ENCODE measurements around the gene GOLGA6L7.
"Not testable (repeated sequence)": the region's sequence is repeated elsewhere in the genome, so short reads cannot be mapped to it uniquely, and the experiment has no call there.

The GOLGA6L7 gene, protein sequence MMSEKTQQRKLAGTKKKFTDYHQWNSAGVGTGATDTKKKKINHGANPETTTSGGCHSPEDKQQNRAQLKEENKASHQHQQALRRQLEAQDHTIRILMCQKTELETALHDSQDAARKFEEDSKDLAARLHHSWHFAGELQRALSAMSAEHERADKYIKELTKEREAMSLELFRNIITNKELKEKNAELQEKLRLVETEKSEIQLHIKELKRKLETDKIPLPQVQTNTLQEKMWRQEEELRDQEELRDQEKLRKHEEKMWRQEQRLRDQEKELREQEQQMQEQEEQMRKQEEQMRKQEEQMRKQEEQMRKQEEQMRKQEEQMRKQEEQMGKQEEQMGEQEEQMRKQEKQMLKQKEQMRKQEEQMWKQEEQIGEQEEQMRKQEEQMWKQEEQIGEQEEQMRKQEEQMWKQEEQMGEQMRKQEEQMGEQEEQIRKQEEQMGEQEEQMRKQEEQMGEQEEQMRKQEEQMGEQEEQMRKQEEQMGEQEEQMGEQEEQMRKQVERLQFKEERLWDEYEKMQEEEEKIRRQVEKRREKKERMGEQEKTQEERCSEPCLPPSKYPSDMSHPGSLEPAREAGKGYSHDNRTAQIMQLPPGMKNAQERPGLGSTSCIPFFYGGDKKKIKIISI

DNA sequence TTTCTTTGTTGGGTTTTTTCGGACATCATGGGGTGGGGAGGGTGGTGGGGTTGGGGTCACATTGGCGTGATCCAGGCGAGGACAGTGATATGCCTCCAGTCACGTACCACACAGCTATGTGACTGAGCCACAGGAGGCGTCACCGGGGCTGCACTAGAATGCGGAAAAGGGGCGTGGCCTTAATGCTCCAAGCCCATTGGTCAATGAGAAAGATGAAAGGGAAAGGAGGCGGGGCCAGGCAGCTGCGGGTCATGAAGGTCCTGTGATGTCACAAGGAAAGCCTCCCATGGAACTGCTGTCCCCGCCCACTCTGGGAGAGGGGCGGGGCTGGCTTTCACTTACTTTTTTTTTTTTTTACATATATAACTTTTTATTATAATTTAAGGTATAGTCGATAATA lies at the start of gene GOLGA6L7:
TSS of gene GOLGA6L7 (minus strand) at position 124 of the 400 bp plus-strand sequence. CDS start at position 29, 95 bp downstream.
- not testable (repeated sequence) for DNase-seq

- DNase-seq: no peak
Observed at GRCh38 chr15:28897861-28898585, 49.6 kb upstream of the GOLGA6L7 start.

GRCh38 chr15:28896951-28897350 lies 48.5 kb upstream of the GOLGA6L7 start:
- DNase-seq: no peak

- DNase-seq: no peak
Observed at GRCh38 chr15:28895566-28895965, 47.1 kb upstream of the GOLGA6L7 start.

- no peak for DNase-seq
Observed at GRCh38 chr15:28895146-28895545, 46.7 kb upstream of the GOLGA6L7 start.

- DNase-seq: no peak
Observed at GRCh38 chr15:28894631-28895030, 46.2 kb upstream of the GOLGA6L7 start.

DNA sequence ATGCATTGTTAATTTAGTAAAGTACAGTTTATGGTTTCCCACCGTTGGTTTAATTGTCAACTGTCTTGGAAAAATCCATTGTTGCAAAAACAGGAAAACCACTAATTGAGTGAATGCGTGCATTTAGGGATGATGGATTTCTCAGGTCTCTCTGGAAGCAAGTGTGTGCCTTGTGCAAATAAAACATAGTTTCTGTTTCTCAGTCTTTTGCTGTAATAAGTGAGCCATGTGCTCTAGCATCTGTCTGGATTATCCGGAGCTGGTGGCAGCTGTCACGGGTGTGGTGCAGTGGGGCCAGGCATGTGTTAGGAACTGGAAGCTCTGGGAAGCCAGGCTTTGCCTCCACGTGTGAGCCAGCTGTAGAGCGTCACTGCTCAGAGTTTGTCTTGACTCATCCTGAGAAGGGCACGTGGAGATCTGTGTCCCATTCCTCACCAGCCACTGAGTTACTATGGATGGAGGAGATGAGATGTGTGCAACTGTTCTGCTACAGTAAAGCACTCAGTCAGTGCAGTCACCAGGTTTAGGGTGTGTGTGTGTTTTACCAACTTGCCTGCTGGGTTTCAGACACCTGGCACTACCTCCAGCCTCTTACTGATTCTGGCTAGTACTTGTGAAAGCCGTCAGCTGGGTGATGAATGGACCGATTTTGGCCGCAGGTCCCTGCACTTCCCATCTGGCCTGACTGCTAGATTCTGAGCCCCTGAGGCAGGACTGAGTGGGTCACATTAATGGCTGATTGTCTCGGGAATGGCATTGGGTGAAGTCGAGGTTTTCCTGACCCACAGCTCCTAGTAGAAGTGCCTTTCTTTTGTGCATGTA lies 44.6 kb upstream of the GOLGA6L7 start:
- DNase-seq: no peak

- no peak for DNase-seq
Observed at GRCh38 chr15:28891588-28891987, 43.1 kb upstream of the GOLGA6L7 start.

GRCh38 chr15:28890711-28891495 lies 42.5 kb upstream of the GOLGA6L7 start:
- no peak for DNase-seq

GRCh38 chr15:28890291-28890690 lies 41.8 kb upstream of the GOLGA6L7 start:
- DNase-seq: not testable (repeated sequence)

GRCh38 chr15:28889871-28890270 lies 41.4 kb upstream of the GOLGA6L7 start:
- DNase-seq: not testable (repeated sequence)

- no peak for DNase-seq
Observed at GRCh38 chr15:28889346-28889745, 40.9 kb upstream of the GOLGA6L7 start.

DNA sequence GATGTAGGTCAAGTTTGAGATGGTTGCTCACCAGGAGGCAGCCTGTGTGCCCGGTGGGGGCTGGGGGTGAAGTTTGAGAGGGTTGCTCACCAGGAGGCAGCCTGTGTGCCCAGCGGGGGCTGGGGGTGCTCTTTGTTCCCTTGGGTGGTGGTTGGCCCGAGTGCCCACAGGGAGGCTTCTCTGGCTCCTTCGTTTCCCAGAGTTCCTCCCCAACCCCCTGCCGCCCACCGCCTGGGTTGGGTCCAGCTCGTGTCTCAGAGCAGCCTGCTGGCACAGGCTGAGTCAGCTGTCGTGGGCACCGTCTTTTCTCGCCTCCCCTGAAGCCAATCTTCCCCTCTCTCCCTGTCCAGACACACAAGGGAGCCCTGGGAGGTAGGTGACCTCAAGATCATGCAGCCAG lies 40.5 kb upstream of the GOLGA6L7 start:
- no peak for DNase-seq

DNA sequence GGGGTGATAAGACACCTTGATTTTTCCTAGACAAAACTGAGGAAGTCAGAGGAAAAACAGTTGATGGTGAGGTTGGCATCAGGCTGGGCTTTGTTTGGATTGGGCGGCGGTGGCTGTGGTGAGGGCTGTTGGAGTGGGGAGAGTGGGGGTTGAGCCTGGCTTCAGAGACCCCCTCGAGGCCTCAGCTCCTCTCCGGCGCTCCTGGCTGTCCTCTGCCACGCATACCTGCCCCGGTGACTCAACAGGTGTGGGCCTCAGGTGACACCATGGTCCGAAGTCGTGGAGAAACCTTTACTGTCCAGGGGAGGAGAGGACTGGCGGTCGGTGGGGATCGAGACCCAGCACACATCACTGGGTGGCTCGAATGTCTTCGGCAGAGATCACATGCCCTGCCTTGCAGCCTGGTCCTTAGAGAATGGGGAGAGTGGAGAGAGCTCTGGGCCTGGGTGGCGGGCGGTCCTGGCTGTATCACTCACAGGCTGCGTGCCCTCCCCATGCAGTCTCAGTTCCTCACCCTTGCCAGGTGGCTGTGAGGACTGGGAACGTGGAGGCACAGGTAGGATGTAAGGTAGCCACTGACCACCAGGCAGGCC lies 40.0 kb upstream of the GOLGA6L7 start:
- no peak for DNase-seq

GRCh38 chr15:28887339-28888174 lies 39.1 kb upstream of the GOLGA6L7 start:
- DNase-seq: no peak

GRCh38 chr15:28886431-28887338 lies 38.2 kb upstream of the GOLGA6L7 start:
- no peak for DNase-seq

DNA sequence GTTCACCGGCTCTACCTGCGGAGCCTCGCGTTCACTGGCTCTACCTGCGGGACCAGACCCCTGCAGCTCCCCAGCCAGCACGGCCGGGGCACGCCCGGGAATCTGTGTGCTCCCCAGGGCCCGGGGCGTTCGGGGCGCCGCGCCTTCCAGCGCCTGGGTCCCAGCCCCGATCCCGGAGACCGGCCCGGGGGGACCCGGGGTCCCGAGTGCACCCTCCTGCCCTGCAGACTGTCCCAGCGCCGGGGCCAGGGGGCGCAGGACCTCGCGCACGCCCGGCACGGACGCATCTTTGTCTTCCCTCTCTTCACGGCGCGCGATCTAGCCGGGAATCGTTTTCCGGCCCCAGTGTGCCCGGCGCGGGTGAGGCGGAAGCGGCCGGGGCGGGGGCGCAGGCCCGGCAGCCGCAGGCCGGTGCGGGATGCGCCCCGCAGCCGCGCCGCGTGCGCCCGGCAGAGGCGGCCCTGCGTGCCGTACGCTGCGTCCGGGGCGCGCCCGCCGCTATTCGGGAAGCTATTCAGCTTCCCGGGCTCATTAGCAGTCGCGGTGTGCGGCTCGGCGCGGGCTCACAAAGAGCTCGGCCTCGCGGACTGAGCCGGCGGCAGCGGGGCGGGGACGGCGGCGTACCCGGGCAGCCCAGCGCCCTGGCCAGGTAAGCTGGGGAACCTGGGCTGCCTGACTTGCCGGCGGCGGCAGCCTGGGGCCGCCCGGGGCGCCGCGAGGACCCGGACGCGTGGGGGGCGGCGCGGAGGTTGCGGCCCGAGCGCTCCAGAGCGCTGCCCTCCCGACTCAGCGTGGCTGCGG lies 37.4 kb upstream of the GOLGA6L7 start, which contains the start of gene APBA2:
TSS of gene APBA2 (plus strand) at position 345 of the 801 bp plus-strand sequence. CDS start 167,911 bp downstream, outside the sequence.
- DNase-seq: no peak

- no peak for DNase-seq
Observed at GRCh38 chr15:28885128-28885629, 36.7 kb upstream of the GOLGA6L7 start.

Data from Kasumi-1 (cell line).